ENCODE results near the gene SCO1.
"Not testable (repeated sequence)": the region's sequence is repeated elsewhere in the genome, so short reads cannot be mapped to it uniquely, and the experiment has no call there.

SCO1 gene

DNA sequence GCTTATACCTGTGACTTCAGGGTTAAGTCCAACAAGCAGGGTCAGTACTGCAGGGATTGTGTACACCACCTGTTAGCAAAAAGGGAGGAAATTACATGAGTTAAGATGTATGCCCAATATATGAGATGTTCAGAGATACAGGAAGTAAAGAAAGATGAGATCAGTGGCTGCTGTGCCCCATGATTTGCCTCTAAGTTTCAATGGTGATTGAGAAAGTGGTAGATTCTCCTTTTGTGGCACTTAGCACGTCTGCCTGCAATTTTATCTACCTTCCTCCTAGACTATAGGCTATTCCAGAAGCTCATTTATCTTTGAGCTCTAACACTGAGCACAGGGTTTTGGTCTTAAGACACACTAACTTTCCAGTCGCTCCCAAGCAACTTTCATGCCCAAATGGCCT is 28.9 kb upstream of the SCO1 start:
- in situ Hi-C loops (cut with MboI; ENCODE audit: low sequenced_read_pairs): no loop called here

GRCh38 chr17:10725262-10725661 is 27.9 kb upstream of the SCO1 start:
- in situ Hi-C loops (cut with MboI; ENCODE audit: low sequenced_read_pairs): no loop called here

- in situ Hi-C loops (cut with MboI; ENCODE audit: low sequenced_read_pairs): no loop called here
Measured at GRCh38 chr17:10724546-10725195, 27.3 kb upstream of the SCO1 start.

GRCh38 chr17:10718547-10718946 is 21.2 kb upstream of the SCO1 start:
- in situ Hi-C loops (cut with MboI; ENCODE audit: low sequenced_read_pairs): no loop called here

- in situ Hi-C loops (cut with MboI; ENCODE audit: low sequenced_read_pairs): no loop called here
Measured at GRCh38 chr17:10716218-10716617, 18.9 kb upstream of the SCO1 start.

GRCh38 chr17:10713318-10713717 is 16.0 kb upstream of the SCO1 start:
- in situ Hi-C loops (cut with MboI; ENCODE audit: low sequenced_read_pairs): no loop called here

DNA sequence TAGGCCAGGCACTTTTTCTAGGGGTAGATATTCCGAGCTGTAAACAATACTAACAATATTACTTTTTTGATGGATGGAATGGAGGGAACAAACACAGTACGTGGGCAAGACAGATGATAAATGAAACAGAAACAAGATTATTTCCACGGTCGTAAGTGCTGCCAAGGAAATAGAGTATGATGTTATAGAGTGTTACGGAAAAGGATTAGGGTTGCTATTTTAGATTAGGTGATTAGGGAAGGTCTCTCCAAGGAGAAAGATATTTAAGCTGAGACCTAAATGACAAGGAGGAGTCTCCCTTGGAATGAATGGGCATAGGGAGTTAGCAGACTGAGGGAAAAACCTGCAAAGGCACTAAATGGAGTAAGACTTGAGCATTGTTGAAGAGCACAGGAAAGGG is 8.4 kb upstream of the SCO1 start:
- in situ Hi-C loops (cut with MboI; ENCODE audit: low sequenced_read_pairs): no loop called here

DNA sequence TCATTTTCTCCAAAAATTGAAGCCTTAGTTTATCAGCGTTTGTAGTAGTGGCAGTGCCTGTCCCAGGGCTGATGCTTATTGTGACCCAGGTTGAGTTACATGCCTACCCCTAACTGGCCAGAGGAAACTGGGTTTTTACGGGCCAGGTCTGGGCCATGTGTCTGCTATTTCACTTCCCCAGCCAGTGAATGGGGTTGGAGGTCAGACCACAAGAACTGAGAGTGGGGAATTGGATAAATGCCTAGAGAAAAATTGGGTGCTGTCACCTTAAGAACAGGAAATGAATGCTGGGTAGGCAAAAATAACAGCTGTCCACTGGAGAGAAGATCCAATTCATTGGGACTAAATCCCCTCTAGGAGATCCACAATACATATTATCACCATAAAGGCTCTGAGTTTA is 5.2 kb upstream of the SCO1 start:
- in situ Hi-C loops (cut with MboI; ENCODE audit: low sequenced_read_pairs): no loop called here

DNA sequence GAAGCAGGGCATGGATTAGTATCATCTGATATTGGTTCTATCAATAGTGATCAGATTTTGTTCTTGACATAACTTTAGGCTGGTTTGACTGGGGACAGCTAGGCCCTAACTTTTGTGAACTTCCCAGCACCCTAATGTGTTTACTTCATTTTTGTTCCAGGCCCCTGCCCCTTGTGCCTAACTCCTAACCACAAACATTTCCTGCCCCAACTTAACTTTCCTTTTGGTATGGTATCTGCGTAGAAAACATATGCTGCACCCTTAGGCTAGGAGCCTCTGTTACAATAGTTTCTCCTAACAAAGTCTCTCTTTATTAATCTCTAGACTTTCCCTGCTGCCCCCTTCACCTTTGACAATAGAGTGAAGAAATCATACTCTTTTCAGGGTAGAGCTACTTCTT is 2.5 kb upstream of the SCO1 start:
- in situ Hi-C loops (cut with MboI; ENCODE audit: low sequenced_read_pairs): no loop called here

- in situ Hi-C loops (cut with MboI; ENCODE audit: low sequenced_read_pairs): no loop called here
Measured at GRCh38 chr17:10698096-10698818, 924 bp upstream of the SCO1 start.

- in situ Hi-C loops (cut with MboI; ENCODE audit: low sequenced_read_pairs): not testable (repeated sequence)
Measured at GRCh38 chr17:10695875-10696407, 1.4 kb downstream of the SCO1 start.

DNA sequence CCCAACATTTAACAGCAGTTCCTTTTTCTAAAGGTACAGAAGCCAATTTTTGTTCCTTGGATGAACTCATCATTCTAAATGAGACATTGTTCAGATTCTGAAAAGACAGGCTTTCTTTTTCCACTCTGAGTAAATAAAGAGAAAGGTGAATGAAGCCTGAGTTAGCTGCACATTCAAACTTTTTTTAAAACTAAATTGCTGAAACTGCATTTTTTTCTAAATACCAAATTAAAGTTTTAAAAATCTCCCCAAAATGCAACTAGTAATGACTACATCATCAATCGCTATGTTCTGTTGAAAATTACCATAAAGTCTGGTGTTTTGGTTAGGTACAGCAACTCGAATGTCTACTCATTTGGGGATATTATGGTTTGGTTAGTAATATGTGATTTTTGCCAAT is 9.8 kb downstream of the SCO1 start:
- in situ Hi-C loops (cut with MboI; ENCODE audit: low sequenced_read_pairs): no loop called here

DNA sequence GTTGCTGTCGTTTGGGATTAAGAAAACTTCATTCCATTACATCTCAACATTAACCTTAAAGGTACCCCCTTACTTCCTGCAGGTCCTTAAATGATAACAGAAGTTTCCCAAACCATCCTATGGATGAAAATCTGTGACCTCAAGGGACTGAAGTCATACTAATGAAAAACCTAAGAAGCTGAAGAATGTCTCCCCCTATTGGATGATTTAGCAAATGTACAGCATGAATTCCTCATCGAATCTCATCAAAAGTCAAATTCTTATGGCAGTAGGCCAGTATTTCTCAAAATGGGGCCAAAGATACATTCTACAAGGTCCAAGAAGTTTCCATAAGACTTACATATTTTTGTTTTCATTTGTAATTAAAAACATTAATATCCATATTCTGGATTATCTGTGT is 13.5 kb downstream of the SCO1 start:
- in situ Hi-C loops (cut with MboI; ENCODE audit: low sequenced_read_pairs): no loop called here

GRCh38 chr17:10681866-10682446 is 15.4 kb downstream of the SCO1 start:
- in situ Hi-C loops (cut with MboI; ENCODE audit: low sequenced_read_pairs): no loop called here

GRCh38 chr17:10674704-10675103 is 22.6 kb downstream of the SCO1 start:
- in situ Hi-C loops (cut with MboI; ENCODE audit: low sequenced_read_pairs): no loop called here

DNA sequence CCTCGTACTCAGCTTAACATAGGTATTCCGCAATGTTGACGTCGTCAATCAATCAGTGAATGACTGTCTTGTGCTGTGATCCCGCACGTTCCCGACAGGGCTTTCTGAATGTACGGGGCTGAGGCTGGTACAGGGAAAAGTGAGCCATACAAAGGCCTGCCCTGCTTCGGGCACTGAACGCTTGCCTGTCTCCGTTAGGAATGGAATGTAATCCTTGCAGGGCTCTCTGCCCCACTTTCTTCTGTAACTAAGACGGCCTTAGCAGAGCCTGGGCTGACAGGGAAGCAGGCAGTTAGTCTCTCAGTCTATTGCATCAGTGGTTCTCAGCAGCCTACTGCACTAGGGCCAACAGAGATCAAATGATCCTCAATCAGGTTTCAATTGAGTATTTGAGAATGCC is 24.0 kb downstream of the SCO1 start:
- in situ Hi-C loops (cut with MboI; ENCODE audit: low sequenced_read_pairs): no loop called here

GRCh38 chr17:10668775-10669174 is 28.6 kb downstream of the SCO1 start:
- in situ Hi-C loops (cut with MboI; ENCODE audit: low sequenced_read_pairs): no loop called here

- in situ Hi-C loops (cut with MboI; ENCODE audit: low sequenced_read_pairs): no loop called here
Measured at GRCh38 chr17:10666906-10667305, 30.4 kb downstream of the SCO1 start.

- in situ Hi-C loops (cut with MboI; ENCODE audit: low sequenced_read_pairs): no loop called here
Measured at GRCh38 chr17:10664571-10664970, 32.8 kb downstream of the SCO1 start.

DNA sequence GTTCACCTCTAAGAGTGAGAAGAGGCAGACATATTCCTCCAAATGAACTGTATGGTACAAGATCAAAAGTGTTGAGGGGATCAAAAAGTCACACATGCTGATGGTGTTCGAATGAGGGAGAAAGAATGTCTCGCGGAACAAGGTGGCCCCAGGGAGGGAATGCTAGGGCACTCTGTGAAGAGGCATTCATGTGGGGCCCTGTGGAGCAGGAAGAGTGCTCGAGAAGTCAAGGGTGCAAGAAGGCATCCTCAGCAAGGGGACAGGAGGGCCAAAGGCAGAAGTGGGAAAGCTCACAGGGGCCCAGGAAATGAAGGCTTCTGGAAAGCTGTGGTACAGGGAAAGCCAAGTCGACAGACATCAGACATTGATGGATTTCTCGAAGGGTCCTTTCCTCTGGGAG is 34.1 kb downstream of the SCO1 start:
- in situ Hi-C loops (cut with MboI; ENCODE audit: low sequenced_read_pairs): no loop called here

DNA sequence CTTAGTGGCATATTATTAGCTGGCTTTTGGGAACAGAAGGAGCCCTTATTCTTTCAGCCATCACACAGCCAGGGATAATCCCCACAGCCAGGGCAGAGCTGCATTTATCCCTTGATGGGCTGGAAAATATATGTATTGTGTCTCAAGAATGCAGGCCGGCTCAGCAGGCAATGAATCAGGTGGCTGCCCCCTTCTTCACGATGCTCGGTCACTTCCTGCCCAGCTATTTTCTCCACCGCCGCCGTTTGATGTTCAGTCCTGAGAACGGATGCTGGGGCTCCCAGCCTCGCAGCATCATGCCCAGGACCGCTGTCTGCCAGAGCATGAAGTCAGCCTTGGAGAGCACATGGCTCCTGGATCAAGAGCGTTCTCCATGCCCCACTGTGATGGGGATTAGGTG is 35.9 kb downstream of the SCO1 start:
- in situ Hi-C loops (cut with MboI; ENCODE audit: low sequenced_read_pairs): no loop called here

GRCh38 chr17:10657879-10658278 is 39.5 kb downstream of the SCO1 start:
- in situ Hi-C loops (cut with MboI; ENCODE audit: low sequenced_read_pairs): no loop called here
